K562 (cell line): ENCODE results near the gene TRIM33. TPM values are rescaled to one million over a fixed set of nuclear protein-coding genes. Genes with fewer than 3 reads are reported as not detected.

ENCODE experiments used
- ATAC-seq: fragments of 200-7000 bp; cut with Tn5 transposase; 3 replicates; pipeline ENCODE4 v1.9.1; 2020; ENCODE audit warnings: moderate library complexity
- BruUV-seq: library from RNA; stranded (reverse); fragments of 400-500 nt; replicated peaks from 2 replicates; lab custom pipeline; 2021; lab: Mats Ljungman, UMichigan
- CTCF ChIA-PET: fragments of 300-600 bp; formaldehyde crosslinking; extraction: SDS; loops from one replicate; lab custom pipeline; 2021; ENCODE audit warnings: low intra/inter-chr PET ratio; lab: Yijun Ruan, JAX
- POLR2A ChIA-PET: fragments of 300-600, 350-650 bp; sonication (Branson Sonifier 250); formaldehyde crosslinking; extraction: SDS; loops from one replicate; lab custom pipeline; 2021; ENCODE audit warnings: antibody characterized with exemption, inconsistent platforms; lab: Yijun Ruan, JAX
- DNase-seq, 4 experiments: peaks; one replicate each; pipeline versions ENCODE4 v3.0.0 to v3.0.0-alpha.2; 2011 to 2018; ENCODE audit warnings: low spot score in 3 of 4, mixed read lengths in 3 of 4; ENCODE audit errors: extremely low read depth in 1 of 4
- FAIRE-seq: peaks from 2 replicates; lab custom pipeline; 2011; peaks lifted over from hg19 to GRCh38; lab: Jason Lieb, UNC
- H2AFZ ChIP-seq: 2 replicates; pipeline ENCODE4 v1.6.0; 2011; ENCODE audit warnings: low read depth, low read length, control low read depth, inconsistent platforms
- H3K27ac ChIP-seq: fragments of 200-600 bp; 3 replicates; pipeline ENCODE4 v1.8.0; 2011; ENCODE audit warnings: low read depth, mild to moderate bottlenecking, control low read depth, inconsistent platforms, low read length, moderate library complexity, mixed read lengths; ENCODE audit errors: extremely low read depth
- H3K27me3 ChIP-seq, 2 experiments: fragments of 300-600 bp in 1 of 2; 2 replicates in 1 of 2; 3 replicates in 1 of 2; pipeline versions ENCODE4 v1.6.0 to v1.8.0; 2011; ENCODE audit warnings: inconsistent platforms in 2 of 2, low read length in 2 of 2, mild to moderate bottlenecking in 1 of 2, mixed read lengths in 1 of 2, moderate library complexity in 1 of 2; ENCODE audit not compliant: control insufficient read depth in 2 of 2, insufficient read depth in 2 of 2
- H3K36me3 ChIP-seq: fragments of 300-600 bp; 3 replicates; pipeline ENCODE4 v1.8.0; 2011; ENCODE audit warnings: mild to moderate bottlenecking, low read length, inconsistent platforms; ENCODE audit not compliant: control insufficient read depth, insufficient read depth
- H3K4me1 ChIP-seq, 2 experiments: fragments of 200-600 bp in 1 of 2; replicated peaks in 1 of 2; 2 replicates in 1 of 2; 3 replicates in 1 of 2; pipeline versions ENCODE4 v1.5.1 to v1.8.0; 2011; ENCODE audit warnings: inconsistent platforms in 2 of 2, low read length in 2 of 2, mild to moderate bottlenecking in 1 of 2, mixed read lengths in 1 of 2, moderate library complexity in 1 of 2; ENCODE audit not compliant: control insufficient read depth in 2 of 2, insufficient read depth in 2 of 2
- H3K4me2 ChIP-seq: 2 replicates; pipeline ENCODE4 v1.6.1; 2011; ENCODE audit warnings: low read length, control low read depth, inconsistent platforms, mixed read lengths; ENCODE audit not compliant: insufficient read depth
- H3K4me3 ChIP-seq: fragments of 200-600 bp; sonication (generic), shearing (Covaris generic); 2 replicates; pipeline ENCODE4 v1.5.1; 2016; ENCODE audit warnings: control low read depth, inconsistent platforms
- H3K79me2 ChIP-seq: fragments of 200-600 bp; 3 replicates; pipeline ENCODE4 v1.8.0; 2011; ENCODE audit warnings: low read length, inconsistent platforms; ENCODE audit not compliant: control insufficient read depth, insufficient read depth
- H3K9ac ChIP-seq, 2 experiments: 2 replicates each; pipeline versions ENCODE4 v1.6.0 to v1.6.1; 2011; ENCODE audit warnings: low read depth in 2 of 2, low read length in 2 of 2, control low read depth in 1 of 2, inconsistent platforms in 1 of 2, mild to moderate bottlenecking in 1 of 2, mixed read lengths in 1 of 2; ENCODE audit not compliant: insufficient read depth in 1 of 2
- H3K9me1 ChIP-seq: one replicate; pipeline ENCODE4 v1.6.0; 2011; ENCODE audit warnings: inconsistent platforms, mild to moderate bottlenecking, low read length, moderate library complexity; ENCODE audit not compliant: control insufficient read depth, insufficient read depth
- H3K9me3 ChIP-seq: replicated peaks from 2 replicates; pipeline ENCODE4 v1.5.1; 2011; ENCODE audit warnings: low read depth, low read length, inconsistent platforms; ENCODE audit not compliant: control insufficient read depth, insufficient read depth
- H4K20me1 ChIP-seq: replicated peaks from 2 replicates; pipeline ENCODE4 v1.6.1; 2011; ENCODE audit warnings: low read length, inconsistent platforms, mixed read lengths; ENCODE audit not compliant: control insufficient read depth, insufficient read depth
- CTCFL ChIP-seq: IDR thresholded peaks from 2 replicates; pipeline ENCODE4 v1.6.1; 2011; ENCODE audit warnings: borderline replicate concordance, low read depth, mild to moderate bottlenecking, moderate library complexity, low read length; ENCODE audit not compliant: insufficient read depth, poor library complexity, severe bottlenecking
- HCFC1 ChIP-seq: IDR thresholded peaks from 2 replicates; pipeline ENCODE4 v1.6.1; 2012; ENCODE audit warnings: low read depth, low read length, improper control_type of control experiment
- HOXB6 ChIP-seq: fragments of 250-450 bp; sonication (Bioruptor Pico); IDR thresholded peaks from 2 replicates; pipeline ENCODE4 v1.5.1; 2022; ENCODE audit warnings: mild to moderate bottlenecking, borderline replicate concordance
- MCM3 ChIP-seq: fragments of 450-650 bp; IDR thresholded peaks from 2 replicates; pipeline ENCODE4 v1.6.1; 2016
- MYNN ChIP-seq, 2 experiments: sonication (generic); formaldehyde crosslinking in 1 of 2; IDR thresholded peaks; 2 replicates each; pipeline versions ENCODE4 v1.5.0 to v1.6.1; 2016 to 2020; ENCODE audit warnings: antibody characterized with exemption in 1 of 2, missing genetic modification reagents in 1 of 2
- NEUROD1 ChIP-seq: fragments of 150-350 bp; IDR thresholded peaks from 2 replicates; pipeline ENCODE4 v1.6.1; 2014; ENCODE audit warnings: borderline replicate concordance, low read length, low read depth; ENCODE audit not compliant: partially characterized antibody
- PHF21A ChIP-seq: fragments of 450-650 bp; IDR thresholded peaks from 2 replicates; pipeline ENCODE4 v1.6.1; 2017; ENCODE audit warnings: low read depth, borderline replicate concordance
- POLR2AphosphoS5 ChIP-seq: IDR thresholded peaks from 2 replicates; pipeline ENCODE4 v1.6.1; 2011; ENCODE audit warnings: mild to moderate bottlenecking, low read depth, low read length, moderate library complexity; ENCODE audit not compliant: control insufficient read depth, insufficient read depth
- POLR3A ChIP-seq: IDR thresholded peaks from 2 replicates; pipeline ENCODE4 v1.6.1; 2011; ENCODE audit warnings: borderline replicate concordance, mild to moderate bottlenecking, moderate library complexity; ENCODE audit not compliant: insufficient read length, insufficient read depth; ENCODE audit errors: extremely low read depth
- TBL1XR1 ChIP-seq, 2 experiments: IDR thresholded peaks; 2 replicates each; pipeline ENCODE4 v1.6.1; 2012; ENCODE audit warnings: improper control_type of control experiment in 2 of 2, low read length in 2 of 2, mild to moderate bottlenecking in 1 of 2
- TFAM ChIP-seq: fragments of 250-450 bp; sonication (Bioruptor Pico); conservative IDR thresholded peaks from 2 replicates; pipeline ENCODE4 v1.5.0; 2021; ENCODE audit warnings: mild to moderate bottlenecking, moderate library complexity
- ZNF384 ChIP-seq: IDR thresholded peaks from 2 replicates; pipeline ENCODE4 v1.6.1; 2012; ENCODE audit warnings: low read depth, low read length, improper control_type of control experiment
- ZNF445 ChIP-seq: fragments of 250-450 bp; sonication (Bioruptor Pico); IDR thresholded peaks from 2 replicates; pipeline ENCODE4 v1.4.0; 2020; ENCODE audit warnings: low read depth, mild to moderate bottlenecking, moderate library complexity
- ZNF707 ChIP-seq: fragments of 250-450 bp; sonication (Bioruptor Pico); conservative IDR thresholded peaks from 2 replicates; pipeline ENCODE4 v1.8.0; 2022; ENCODE audit warnings: inconsistent platforms, mild to moderate bottlenecking, moderate library complexity
- WGBS: fragments of 100-300 bp; shearing (Covaris generic); methylation state at CpG from one replicate; pipeline ENCODE4 v1.1.6; 2016; ENCODE audit warnings: low coverage, mixed read lengths; ENCODE audit not compliant: insufficient coverage; ENCODE audit errors: missing lambda C conversion rate; 5-methylcytosine and 5-hydroxymethylcytosine counted together
- in situ Hi-C: fragments of 300-500 bp; cut with MboI; formaldehyde crosslinking; loops from 4 replicates; pipeline ENCODE4 v1.15.0; 2018; ENCODE audit warnings: inconsistent platforms, mixed read lengths
- intact Hi-C: fragments of 100-400 bp; cut with micrococcal nuclease; formaldehyde crosslinking; loops from 2 replicates; pipeline ENCODE4 v1.14.2; 2022
- polyA plus RNA-seq, 8 experiments: library from polyadenylated mRNA; depleted of rRNA in 4 of 8; stranded (reverse) in 5 of 8; unstranded in 3 of 8; fragments of >200 nt; fragmentation: Nextera tagmentation in 2 of 8; fragmentation: Illumina TruSeq in 1 of 8; extraction: Ambion mirVana in 2 of 8; extraction: Trizol in 1 of 8; gene quantifications; 2 replicates each; pipeline versions ENCODE4 v1.2.1 to v1.2.3, GENCODE V29; 2011 to 2014; ENCODE audit warnings: inconsistent platforms in 1 of 8, missing spikeins in 1 of 8
- total RNA-seq, 7 experiments: library from RNA; depleted of rRNA in 6 of 7; stranded (reverse); fragments of >200 nt in 6 of 7; fragmentation: Illumina TruSeq in 2 of 7; extraction: Trizol in 2 of 7; gene quantifications; 2 replicates each; pipeline versions ENCODE4 v1.2.1 to v1.2.3, GENCODE V29; 2011 to 2021; ENCODE audit warnings: low replicate concordance in 1 of 7

Gene TRIM33
- total and polyA plus RNA-seq, 9 of the 15 experiments (the other 6 are each of a cell fraction or from before 2014, with no cell fraction given): 9.3 to 58.4 (median 40.2) TPM

GRCh38 chr1:114344656-114345055 lies 166.3 kb downstream of the TRIM33 start:
- DNase-seq: no peak
- no peak for FAIRE-seq
- Histone ChIP-seq H2AFZ (peak overlapping the region; percentile 53), H3K9me1 (no peaks in the 10 kb centered on the region), H3K9me3 (no peaks in the 10 kb centered on the region), H3K79me2 (no peaks in the 10 kb centered on the region), H3K4me1 (peaks cover 2 to 12% of the 10 kb centered on the region in 2 experiments; a peak in 4 of 5 replicates), H3K4me2 (no peak overlapping the region), H3K36me3 (no peaks in the 10 kb centered on the region), H3K27ac (no peak overlapping the region), H3K4me3 (no peak overlapping the region), H3K9ac (no peak overlapping the region), H4K20me1 (no peaks in the 10 kb centered on the region), H3K27me3 (peaks cover 0 to 3% of the 10 kb centered on the region in 2 experiments; a peak in 1 of 5 replicates)
- in situ Hi-C loops (no loop called here), intact Hi-C loops (loop anchor here (10.0 kb wide), 1 partner anchor 410 kb away; the partner anchor contains the start of gene CSDE1)
- POLR2A ChIA-PET: no interaction called here
- WGBS: 24% methylated on average over 4 of the region's 4 CpGs
- CTCF ChIA-PET: no interaction called here
- no TSS peak for BruUV-seq
- no peak for ATAC-seq
- TF ChIP-seq TFAM (CRISPR knock-in tag): no peak
- no peak for TF ChIP-seq TBL1XR1 (IDR thresholded peaks at IDR 0.05; ENCODE audit: low read length in 2 of 2)
- TF ChIP-seq HOXB6: no peak
- no peak for TF ChIP-seq ZNF445 (CRISPR knock-in tag)
- TF ChIP-seq POLR3A: no peak
- TF ChIP-seq CTCFL: no peak
- no peak for TF ChIP-seq POLR2AphosphoS5
- no peak for TF ChIP-seq ZNF384
- TF ChIP-seq HCFC1: no peak
- TF ChIP-seq NEUROD1: no peak
- TF ChIP-seq MYNN (IDR thresholded peaks at IDR 0.05): no peak
- no peak for TF ChIP-seq MYNN (CRISPR knock-in tag; IDR thresholded peaks at IDR 0.05)
- TF ChIP-seq MCM3: no peak
- TF ChIP-seq ZNF707 (CRISPR knock-in tag): no peak
- TF ChIP-seq PHF21A: no peak
